ENCODE results near the gene HIF3A.
"Not testable (repeated sequence)": the region's sequence is repeated elsewhere in the genome, so short reads cannot be mapped to it uniquely, and the experiment has no call there.

Gene HIF3A

GRCh38 chr19:46374536-46375475 is 78.0 kb downstream of the HIF3A start:
- Histone ChIP-seq H3K4me3 (no peak overlapping the region), H3K27ac (peak overlapping the region in 12 of 21 experiments; percentile 36 to 84 (median 79))

DNA sequence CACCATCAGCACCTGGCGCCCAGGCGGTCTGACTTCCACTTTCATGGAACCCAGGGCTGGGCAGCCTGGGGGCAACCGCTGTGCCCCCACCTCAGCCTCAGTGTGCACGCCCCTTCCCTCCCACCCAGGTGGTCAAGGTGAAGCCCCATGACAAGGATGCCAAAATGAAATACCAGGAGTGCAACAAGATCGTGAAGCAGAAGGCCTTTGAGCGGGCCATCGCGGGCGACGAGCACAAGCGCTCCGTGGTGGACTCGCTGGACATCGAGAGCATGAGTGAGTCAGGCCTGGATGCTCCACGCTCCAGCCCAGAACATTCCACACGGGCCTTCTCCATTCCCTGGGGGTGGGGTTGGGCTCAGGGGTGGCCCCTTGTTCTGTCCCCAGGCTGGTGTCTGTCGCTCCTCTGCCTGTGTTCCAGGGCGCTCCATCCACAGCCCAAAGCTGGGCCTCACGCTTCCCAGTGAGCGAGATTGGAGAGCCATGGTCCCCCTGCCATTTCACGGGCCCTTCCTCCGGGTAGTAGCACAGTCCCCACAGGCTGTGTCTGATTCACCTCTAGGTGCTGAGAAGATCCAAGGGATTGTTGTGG is 78.7 kb downstream of the HIF3A start:
- not testable (repeated sequence) for H3K4me3 ChIP-seq, H3K27ac ChIP-seq

GRCh38 chr19:46376241-46377153 is 79.7 kb downstream of the HIF3A start:
- H3K27ac ChIP-seq, result peak overlapping the region in 10 of 21 experiments; percentile 1 to 85 (median 34)

DNA sequence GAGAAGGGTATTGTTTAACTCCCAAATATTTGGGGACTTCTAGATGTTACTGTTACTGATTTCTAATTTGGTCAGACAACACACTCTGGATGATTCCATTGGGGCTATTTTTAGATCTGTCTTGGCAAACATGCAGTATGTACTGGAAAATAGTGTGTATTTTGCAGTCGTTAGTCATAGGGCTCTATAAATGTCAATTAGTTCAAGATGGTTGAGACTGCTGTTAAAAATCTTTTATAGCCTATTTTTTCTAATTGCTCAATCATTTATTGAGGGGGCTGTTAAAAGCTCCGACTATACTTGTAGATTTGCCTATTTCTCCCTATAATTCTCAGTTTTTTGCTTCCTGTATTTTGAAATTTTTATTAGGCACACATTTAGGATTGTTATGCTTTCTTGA is 81.4 kb downstream of the HIF3A start:
- peak overlapping the region in 7 of 21 experiments; percentile 7 to 85 (median 66) for H3K27ac ChIP-seq

More at GRCh38 chr19:46376241-46377153, 79.7 kb downstream of the HIF3A start:
- H3K4me3 ChIP-seq, result no peak overlapping the region

GRCh38 chr19:46380690-46381089 is 83.8 kb downstream of the HIF3A start:
- H3K27ac ChIP-seq, result no peak overlapping the region

More for the DNA sequence above, 81.4 kb downstream of the HIF3A start:
- no peak overlapping the region for H3K4me3 ChIP-seq

GRCh38 chr19:46381346-46381745 is 84.5 kb downstream of the HIF3A start:
- Histone ChIP-seq H3K27ac (no peak overlapping the region), H3K4me3 (no peak overlapping the region)

More at GRCh38 chr19:46380690-46381089, 83.8 kb downstream of the HIF3A start:
- H3K4me3 ChIP-seq, result no peak overlapping the region

DNA sequence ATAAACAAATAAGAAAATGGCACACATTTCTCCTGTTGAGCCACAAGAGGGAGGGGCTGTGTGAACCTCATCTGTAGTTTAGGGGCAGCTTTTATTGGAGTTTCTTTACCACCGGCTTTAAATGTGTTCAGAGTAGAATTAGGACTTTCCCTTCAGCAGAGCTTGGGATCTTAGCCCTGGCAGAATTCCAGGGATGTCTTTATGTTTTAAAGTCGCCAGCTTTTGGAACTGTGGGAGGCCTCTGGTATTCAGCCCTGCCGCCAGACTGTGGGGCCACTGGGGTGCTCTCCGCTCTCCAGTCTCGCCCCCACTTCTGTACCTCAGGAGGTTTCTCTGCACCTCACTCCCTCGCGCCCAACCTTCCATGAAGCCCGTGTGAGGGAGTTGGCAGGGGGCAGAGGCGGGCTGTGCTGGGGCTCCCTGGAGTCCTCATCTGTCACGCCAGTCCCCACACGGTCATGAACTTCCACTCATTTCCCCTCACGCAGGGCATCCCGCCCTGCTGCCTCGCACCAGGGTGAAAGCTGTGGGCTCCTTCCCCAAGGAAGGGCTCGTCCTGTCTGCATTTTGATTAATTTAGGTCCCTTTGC is 85.0 kb downstream of the HIF3A start:
- Histone ChIP-seq H3K4me3 (no peak overlapping the region), H3K27ac (no peak overlapping the region)

- H3K27ac ChIP-seq, result no peak overlapping the region
Observed at GRCh38 chr19:46383171-46383815, 86.5 kb downstream of the HIF3A start.

DNA sequence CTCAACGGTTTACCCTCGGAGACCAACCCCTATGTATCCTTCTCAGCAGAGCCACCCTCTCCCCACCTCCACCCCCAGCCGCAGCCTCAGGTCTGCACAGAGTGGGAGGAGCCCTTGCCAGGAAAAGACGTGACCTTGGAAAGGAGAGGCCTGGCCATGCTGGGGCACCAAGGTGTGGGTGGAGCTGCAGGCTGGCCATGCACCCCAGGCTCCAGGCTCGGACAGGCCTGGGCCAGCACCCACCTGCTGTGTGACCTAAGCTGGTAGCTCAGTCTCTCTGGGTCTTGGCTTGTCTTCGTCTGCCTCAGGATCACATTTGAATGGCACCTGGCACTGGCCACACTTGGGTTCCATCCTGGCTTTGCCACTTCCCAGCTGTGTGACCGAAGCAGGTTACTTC is 87.0 kb downstream of the HIF3A start:
- Histone ChIP-seq H3K27ac (no peak overlapping the region), H3K4me3 (no peak overlapping the region)

More at GRCh38 chr19:46383171-46383815, 86.5 kb downstream of the HIF3A start:
- H3K4me3 ChIP-seq, result no peak overlapping the region

DNA sequence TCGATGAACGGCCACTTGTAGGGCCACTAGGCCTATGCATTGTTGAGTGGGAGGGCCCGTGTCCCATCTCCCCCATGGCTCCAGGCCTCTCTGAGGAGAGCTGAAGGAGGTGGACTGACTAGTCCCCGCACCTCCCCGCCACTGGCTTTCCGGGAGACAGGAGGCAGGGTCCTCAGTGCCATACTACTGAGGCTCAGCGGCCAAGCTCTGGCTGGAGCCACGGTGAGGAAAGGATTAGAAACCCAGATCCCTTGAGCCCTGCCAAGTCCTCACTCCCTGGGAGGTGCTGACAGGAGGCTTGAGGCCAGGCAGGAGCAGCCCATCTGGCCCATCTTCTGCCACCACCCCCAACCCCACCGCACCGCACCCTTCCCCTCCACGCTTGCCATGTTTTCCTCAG is 87.6 kb downstream of the HIF3A start:
- Histone ChIP-seq H3K27ac (no peak overlapping the region), H3K4me3 (no peak overlapping the region)

GRCh38 chr19:46385636-46386035 is 88.8 kb downstream of the HIF3A start:
- Histone ChIP-seq H3K4me3 (no peak overlapping the region), H3K27ac (no peak overlapping the region)

DNA sequence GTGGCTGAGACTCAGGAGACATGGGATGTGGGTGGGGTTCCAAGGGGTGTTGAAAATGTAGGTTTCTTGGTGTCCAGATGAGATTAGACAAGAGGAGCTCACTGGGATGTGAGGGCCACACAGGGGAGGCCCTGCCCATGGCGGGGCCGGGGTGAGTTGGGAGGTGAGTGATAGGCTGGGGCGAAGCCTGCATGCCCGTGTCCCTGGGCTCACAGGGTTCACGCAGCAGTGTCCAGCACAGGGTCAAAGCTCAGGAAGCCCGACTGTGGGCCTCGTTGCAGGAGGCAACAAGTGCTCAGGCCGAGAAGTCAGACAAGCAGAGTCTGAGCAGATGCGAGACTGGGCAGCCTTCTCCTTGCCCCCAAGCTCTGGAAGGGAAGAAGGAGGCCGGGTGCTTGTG is 89.3 kb downstream of the HIF3A start:
- Histone ChIP-seq H3K4me3 (no peak overlapping the region), H3K27ac (peak overlapping the region in 1 of 21 experiments; percentile 4)

DNA sequence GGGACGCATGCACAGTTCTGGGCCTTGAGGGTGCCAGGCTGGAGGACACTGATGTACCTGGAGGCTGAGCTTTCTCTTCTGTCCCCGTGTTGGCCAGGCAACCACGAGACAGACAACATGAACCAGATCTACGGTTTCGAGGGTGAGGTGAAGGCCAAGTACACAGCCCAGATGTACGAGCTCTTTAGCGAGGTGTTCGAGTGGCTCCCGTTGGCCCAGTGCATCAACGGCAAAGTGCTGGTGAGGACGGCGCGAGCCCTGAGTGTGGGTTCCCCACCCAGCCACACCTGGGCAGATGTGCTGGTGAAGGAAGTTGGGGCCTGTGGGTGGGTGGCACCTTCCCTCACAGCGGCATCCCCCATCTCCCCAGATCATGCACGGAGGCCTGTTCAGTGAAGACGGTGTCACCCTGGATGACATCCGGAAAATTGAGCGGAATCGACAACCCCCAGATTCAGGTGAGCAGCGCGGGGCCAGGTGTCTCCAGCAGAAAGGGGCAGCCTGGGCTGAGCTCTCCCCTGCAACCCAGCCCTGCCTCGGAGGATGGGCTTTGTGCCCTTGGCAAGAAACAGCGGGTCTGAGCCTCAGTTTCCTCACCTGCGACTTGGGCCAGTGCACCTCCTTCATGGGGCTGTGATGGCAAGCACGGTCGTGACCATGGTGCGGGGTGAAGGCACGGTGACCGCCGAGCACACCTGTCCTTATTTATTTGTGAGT is 90.3 kb downstream of the HIF3A start:
- Histone ChIP-seq H3K4me3 (no peak overlapping the region), H3K27ac (no peak overlapping the region)

- no peak overlapping the region for H3K27ac ChIP-seq
- H3K4me3 ChIP-seq, result no peak overlapping the region
Observed at GRCh38 chr19:46387713-46388130, 90.9 kb downstream of the HIF3A start.

DNA sequence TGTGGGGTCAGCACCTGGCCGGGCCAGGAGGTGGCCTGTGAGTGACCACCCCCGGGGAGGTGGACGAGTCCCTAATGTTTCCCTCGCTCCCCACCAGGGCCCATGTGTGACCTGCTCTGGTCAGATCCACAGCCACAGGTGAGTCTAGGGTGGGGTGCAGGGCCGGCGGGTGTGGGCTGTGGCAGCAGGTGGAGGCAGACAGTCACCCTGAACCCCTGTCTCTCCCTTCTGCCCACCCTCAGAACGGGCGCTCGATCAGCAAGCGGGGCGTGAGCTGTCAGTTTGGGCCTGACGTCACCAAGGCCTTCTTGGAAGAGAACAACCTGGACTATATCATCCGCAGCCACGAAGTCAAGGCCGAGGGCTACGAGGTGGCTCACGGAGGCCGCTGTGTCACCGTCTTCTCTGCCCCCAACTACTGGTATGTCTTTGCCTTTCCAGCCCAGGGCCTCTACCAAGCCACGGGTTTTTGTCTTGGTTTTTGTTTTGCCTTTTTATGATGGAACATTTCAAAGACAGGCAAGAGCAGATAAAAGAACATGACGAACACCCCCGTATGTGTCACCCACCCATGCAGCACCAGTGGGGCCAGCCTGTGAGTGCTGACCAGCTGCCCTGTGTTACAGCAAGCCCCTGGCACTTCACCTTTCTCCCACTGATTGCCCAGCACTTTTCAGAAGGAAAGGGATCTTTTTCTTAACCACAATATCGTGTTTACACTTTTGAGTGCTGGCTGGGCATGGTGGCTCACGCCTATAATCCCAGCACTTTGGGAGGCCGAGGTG is 91.7 kb downstream of the HIF3A start:
- H3K27ac ChIP-seq, result no peak overlapping the region
- no peak overlapping the region for H3K4me3 ChIP-seq

GRCh38 chr19:46390121-46390858 is 93.4 kb downstream of the HIF3A start:
- H3K4me3 ChIP-seq, result no peak overlapping the region
- peak overlapping the region in 6 of 21 experiments; percentile 4 to 81 (median 33) for H3K27ac ChIP-seq

DNA sequence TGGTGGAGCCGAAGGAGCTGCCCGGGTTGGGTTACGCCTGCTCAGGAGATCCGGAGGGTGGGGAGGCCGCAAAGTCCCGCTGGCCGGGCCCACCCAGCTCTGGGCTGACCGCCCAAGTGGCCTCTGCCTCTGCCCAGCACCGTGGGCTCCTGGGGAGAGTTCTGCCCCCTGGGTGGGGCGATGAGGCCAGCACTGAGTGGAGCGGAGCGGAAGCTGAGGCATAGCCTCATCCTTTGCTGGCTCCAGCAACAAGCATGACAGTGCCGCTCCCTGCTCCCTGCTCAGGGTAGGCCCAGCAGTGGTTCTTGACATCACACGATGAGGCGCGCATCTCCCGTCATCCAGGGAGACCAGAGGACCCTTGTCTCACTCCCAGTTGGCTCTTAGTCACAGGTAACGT is 94.0 kb downstream of the HIF3A start:
- Histone ChIP-seq H3K4me3 (no peak overlapping the region), H3K27ac (peak overlapping the region in 7 of 21 experiments; percentile 7 to 81 (median 31))

Data from skin epidermis (tissue), 12 donors.